GM18520 (cell line): ENCODE measurements around the gene SHROOM3.
"Not testable (repeated sequence)": the region's sequence is repeated elsewhere in the genome, so short reads cannot be mapped to it uniquely, and the experiment has no call there.

Experiments used
- ATAC-seq: cut with Tn5 transposase; IDR thresholded peaks from one replicate; pipeline ENCODE4 v1.9.1; 2021; ENCODE audit not compliant: unreplicated experiment

The SHROOM3 gene

DNA sequence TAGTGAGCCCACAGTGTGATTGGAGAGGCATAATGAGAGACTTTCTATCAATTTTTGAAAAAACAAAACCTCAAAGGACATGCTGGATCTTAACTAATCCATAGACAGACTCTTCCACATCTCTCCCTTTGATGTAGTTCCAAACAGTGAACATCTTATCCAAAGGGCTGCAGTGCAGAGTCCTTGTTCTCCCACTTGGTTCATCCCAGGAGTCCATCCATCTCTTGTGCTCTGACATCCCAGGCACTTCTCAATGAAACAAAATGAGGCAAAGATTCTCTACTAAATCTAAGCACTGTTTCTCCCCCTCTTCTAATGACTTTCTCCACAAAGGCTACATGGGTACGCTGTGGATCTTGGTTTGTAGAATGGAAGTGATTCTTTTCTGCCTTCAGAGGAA lies 8.3 kb downstream of the SHROOM3 start:
- no peak for ATAC-seq

DNA sequence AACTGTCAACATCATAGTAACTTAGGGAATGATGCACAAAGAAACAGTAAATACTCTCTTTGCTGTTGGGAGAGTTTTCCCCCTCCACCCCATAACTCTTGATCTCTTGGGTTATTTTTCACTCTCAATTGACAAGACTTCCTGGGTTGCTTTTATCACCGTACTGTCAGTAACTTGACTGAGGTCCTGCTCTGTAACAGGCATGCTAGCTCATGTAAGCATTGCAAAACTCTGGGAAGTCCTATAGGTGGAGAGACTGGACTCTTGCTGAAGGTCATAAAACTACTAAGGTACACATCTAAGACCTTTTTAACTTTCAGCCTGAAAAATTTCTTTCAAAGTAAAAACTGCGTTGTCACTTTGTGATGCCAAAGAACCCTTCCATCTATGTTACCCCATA lies 10.9 kb downstream of the SHROOM3 start:
- ATAC-seq: no peak

DNA sequence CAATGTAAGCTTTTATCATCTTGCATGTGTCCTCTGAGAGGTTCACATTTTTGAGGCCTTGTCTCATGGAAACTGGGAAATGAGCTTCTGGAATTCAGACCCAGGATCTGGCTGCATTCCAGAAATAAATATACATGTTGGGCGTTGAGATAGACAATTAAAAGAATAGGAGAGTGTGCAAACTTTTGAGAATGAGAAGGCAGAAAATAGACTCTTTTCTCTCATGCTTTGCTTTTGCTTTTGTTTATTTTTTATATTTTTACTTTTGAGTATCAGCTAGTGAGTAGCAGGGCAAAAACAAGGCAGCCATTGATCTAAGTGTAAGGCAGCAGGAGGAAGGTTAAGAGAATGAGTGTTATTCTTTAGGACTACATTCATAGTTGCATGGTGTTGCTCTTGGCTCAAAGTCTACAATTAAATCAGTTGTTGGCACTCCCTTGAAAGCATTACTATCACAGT lies 12.4 kb downstream of the SHROOM3 start:
- no peak for ATAC-seq

DNA sequence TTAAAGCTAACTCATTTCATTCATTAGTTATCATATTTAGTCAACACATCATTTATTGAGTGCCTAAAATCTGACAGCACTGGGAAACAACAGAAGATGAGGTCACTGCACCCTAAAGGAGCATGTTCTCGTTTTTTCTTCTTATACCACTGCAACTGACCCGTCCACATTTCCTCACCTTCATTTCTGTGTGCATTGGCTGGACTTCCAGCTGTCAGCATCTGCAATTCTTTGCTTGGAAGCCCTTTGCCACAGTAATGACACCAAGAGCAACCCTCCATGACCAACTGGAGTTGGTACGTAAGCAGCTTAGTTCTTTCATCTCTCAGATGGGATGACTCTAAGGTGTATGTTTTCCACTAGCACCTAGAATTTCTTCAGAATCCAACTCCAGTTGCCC lies 13.2 kb downstream of the SHROOM3 start:
- no peak for ATAC-seq

DNA sequence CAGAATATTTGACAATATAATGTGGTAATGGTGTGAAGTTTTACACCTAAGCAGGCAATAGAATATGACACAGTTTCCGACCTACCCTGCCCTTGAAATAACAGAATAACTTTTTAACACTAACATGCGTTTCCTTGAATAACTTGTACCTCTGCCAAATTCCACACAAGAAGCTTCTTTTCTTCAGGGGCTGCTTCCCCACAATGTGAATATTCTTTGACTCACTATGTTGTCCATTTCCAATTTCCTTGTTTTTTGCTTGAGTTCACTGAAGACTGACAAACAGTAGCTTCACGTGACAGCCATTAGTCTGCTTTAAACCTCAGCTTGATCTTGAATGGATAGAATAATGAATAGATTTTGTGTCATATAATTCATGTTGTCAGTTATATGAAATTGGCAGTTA lies 14.3 kb downstream of the SHROOM3 start:
- no peak for ATAC-seq

DNA sequence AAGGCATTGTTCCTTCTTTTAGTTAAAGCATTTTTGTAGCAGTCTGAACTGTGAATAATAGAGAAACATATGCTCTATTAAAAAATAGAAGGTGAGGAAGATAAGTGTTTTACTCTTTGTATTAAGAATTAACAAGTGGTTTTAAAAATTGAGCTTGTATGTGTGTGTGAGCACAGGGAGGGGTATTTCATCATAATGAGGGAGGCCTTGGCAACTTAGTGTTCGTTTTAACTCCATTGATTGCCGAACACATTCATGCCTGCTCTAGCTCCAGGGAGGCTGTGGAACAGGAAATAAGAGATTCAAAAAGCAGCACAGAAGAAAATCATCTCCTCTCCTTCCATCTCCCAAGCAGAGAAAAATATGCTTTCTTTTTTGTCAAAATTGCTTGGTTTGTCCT lies 14.8 kb downstream of the SHROOM3 start:
- no peak for ATAC-seq

DNA sequence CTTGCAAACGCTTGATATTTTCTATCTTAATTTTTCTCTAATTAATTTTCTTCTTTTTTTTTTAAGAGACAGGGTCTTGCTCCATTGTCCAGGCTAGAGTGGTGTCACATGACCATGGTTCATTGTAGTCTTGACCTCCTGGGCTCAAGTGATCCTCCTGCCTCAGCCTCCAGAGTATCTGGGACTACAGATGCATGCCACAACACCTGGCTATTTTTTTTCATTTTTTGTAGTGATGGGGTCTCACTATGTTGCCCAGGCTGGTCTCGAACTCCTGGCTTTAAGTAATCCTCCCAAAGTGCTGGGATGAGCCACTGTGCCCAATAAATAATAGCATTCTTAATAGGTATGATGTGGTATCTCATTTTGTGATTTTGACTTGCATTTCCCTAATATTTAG lies 18.2 kb downstream of the SHROOM3 start:
- no peak for ATAC-seq

DNA sequence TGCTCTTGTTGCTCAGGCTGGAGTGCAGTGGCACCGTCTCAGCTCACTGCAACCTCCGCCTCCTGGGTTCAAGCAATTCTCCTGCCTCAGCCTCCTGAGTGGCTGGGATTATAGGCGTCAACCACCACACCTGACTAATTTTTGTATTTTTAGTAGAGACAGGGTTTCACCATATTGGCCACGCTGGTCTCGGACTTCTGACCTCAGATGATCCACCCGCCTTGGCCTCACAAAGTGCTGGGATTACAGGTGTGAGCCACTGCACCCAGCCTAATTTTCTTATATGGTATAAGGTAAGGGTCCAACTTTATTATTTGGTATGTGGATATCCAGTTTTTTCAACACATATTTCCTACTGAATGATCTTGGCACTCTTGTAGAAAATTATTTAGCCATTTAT lies 19.0 kb downstream of the SHROOM3 start:
- not testable (repeated sequence) for ATAC-seq

DNA sequence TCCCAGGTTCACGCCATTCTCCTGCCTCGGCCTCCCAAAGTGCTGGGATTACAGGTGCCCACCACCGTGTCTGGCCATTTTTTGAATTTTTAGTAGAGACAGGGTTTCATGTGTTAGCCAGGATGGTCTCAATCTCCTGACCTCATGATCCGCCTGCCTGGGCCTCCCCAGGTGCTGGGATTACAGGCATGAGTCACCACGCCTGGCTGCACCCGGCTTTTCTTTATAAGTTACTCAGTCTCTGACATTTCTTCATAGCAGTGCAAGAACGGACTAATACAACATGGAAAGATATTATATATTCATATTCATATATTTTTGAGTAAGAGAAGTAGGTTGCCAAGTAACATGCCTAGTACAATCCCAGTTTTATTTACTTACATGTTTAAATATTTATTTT lies 22.9 kb downstream of the SHROOM3 start:
- ATAC-seq: no peak

DNA sequence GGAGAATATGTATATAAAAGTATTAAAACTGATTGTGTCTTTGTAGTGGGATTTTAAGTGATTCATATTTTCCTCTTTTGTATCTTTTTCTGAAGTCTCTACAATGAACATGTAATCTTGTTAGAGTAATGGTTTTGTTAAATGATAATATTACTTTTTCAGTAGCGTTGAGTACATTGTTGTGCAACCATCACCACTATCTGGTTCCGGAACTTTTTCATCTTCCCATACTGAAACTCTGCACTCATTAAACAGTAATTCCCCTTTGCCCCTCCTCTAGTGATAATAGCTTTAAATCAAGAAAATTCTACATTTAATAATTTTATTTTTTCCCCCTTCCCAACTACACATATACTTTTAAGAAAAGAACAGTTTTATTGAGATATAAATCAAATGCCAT lies 23.3 kb downstream of the SHROOM3 start:
- ATAC-seq: no peak

DNA sequence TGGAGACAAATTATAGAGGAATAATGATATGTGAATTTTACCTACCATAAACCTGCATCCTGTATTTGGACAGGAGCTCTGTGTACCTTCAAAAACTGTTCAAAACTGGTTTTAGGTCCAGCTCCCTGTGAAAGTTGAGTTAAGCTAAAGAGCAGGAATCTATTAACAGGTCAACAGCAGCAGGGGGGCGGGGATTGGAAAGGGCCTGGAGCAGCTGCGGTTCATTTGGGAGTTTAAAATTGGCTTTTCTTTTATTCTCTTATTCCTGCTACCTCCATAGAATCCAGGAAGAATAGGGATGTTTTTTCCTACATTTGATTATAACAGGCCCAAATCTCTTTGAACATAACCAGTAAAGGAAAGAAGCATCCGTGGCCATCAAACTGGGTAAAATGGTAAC lies 23.8 kb downstream of the SHROOM3 start:
- ATAC-seq: no peak

DNA sequence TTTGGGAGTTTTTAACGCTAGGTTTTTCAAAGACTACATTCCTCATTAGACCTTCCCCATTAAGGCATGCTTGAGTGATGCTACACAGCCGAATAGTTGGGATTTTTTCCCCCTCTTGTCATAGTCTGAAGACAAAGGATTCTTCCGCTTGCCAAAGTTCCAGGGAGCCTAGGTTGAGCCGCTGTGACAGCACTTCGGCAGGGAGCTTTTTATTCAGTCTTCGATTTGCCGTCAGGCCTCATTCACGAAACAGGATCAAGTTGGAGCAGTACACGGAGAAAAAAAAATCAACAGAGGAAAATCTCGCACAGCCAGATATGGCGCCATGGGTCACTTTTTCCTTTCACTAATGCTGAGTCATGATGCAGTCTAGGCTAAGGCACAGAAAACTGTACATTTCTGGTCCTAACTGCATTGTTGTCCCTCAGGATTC lies 24.3 kb downstream of the SHROOM3 start:
- ATAC-seq: no peak

DNA sequence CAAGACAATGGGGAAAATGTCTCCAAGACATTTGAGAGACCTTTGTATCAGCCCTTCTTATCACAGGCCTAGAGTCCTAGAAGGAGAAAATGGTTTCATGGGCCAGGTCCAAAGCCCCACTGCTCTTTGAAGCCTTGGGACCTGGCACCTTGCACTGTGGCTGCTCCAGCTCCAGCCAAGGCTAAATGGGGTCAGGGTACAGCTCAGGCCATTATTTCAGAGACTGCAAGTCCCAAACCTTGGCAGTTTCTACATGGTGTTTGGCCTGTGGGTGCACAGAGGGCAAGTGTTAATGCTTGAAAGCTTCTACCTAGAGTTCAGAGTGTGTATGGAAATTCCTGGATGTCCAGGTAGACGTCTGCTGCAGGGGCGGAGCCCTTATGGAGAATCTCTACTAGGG lies 28.5 kb downstream of the SHROOM3 start:
- no peak for ATAC-seq

DNA sequence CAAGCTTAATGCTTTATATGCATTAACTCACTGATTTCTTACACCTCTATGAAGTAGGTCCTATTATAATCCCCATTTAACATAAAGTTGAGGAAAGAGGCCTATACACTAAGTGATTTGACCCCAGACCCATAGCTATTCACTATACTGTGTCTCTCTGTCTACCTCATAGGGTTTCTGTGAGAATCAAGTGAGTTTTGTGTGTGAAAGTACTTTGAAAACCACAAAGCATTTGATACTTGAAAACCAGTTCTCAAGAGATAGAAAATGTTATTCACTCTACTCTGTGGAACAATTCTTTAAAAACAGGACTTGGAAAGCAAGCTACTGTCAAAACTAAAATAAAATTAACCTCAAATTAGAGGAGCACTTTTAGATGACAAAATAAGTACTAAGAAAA lies 35.0 kb downstream of the SHROOM3 start:
- no peak for ATAC-seq

DNA sequence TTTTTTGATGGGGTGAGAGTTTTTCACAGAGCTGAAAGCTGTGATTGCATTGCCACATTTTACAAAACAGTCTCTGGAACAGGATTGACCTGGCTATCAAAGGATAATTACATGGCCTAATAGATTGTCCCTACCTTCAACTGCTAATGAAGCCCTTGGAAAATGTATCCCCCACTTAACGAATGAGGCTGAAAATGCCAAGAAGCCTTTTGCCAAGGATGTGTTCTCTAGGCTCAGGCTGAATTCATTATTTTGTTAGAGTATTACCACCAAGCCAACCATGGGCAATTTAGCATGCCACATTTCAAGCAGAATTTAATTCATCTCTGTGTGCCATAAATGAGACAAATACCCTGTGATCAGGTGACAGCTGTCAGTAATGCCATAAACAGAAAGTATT lies 35.5 kb downstream of the SHROOM3 start:
- no peak for ATAC-seq

DNA sequence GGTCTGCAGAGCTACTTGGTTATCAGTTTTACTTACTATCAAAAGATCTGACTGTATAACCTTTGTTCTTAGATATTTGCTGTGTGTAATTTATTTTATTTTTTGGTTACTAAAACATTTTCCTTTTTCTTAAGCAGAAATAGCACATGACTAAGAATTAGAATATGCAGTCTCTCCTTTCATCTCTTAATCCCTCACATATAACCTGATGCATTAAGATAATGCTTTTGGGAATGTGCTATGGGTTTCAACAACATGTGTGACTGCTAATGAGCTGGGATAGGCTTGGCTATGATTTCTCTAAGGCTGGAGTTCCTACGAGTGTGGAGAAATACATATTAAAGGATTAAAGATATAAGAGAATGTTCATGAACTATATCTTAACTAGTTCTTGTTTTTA lies 41.5 kb downstream of the SHROOM3 start:
- ATAC-seq: no peak

DNA sequence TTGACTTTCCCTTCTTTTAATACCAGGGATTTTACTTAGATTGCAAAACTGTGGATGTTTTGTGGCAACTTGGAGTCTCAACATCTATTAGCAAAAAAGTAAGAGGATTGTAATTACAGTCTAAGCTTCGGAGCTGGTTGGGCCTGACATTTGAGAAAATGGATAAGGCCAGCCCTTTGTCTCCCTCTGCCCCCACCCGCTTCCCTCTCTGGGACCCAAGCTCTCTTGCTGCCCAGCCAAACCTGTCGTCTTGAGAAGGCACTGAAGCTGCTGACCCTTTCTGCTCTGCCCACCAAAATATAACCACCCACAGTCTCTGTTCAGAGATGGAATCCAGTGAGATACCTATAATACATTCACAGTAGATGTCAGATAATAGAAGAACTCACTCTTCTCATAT lies 49.6 kb downstream of the SHROOM3 start:
- no peak for ATAC-seq

DNA sequence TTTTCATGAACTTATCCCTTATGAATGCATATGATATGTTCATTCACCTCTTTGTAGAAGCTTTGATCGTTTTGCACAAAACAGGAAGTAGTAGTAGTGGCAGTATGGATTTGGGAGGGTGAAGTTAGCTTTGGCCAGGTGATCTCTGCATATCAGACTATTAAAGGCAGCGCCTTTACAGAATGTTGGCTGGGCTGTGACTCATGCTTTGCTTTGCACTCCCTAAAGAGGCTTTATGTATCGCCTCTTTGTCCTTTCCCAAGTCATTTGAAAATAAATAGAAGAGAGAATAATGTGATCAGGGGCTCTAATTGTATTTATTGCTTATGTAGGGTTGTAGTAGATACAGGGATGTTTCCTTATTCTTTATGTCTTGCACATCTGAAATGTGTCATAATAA lies 50.4 kb downstream of the SHROOM3 start:
- ATAC-seq: no peak

DNA sequence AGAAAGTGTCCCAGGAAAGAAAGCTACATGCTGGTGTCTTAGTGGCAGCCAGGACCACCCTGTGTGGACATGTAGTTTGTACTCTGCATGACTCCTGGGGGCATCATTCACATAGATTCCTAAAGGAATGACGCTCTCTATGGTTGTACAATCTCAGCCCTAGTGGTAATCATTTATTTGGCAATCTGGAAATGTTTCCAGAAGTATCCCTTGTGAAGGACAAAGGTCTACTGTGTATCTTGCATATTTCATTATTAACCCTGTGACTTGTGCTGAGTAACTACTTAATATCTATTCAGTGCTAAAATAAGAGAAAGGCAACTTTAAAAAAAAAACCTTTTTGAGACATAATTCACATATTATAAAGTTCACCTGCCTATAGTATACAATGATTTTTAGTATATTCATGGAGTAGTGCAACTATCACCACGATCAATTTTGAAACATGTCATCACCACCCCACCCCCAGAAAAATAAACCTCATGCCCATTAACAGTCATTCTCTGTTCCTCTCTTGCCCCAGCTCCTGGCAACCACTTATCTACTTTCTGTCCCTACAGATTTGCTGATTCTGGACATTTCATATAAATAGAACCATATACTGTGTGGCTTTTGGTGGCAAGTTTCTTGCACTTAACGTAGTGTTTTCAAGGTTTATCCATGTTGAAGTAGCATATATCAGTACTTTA lies 51.7 kb downstream of the SHROOM3 start:
- no peak for ATAC-seq

DNA sequence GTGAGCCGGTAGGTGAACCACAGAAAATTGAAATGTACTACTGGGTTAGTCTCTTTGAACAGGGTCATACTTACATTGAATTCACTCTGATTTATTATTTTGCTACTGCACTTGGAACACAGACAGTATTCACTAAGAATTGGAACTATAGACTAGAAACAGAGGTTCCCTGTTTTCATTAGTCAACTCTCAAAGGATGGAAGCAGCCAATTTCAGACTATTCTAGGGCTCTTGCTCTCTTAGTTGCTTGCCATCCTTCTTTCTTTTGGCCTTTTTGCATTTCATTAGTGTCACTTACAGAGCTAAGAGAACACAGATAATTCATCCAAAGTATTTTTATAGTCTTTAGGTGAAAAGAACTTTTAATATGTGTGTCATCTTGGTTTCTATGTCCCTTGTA lies 52.6 kb downstream of the SHROOM3 start:
- no peak for ATAC-seq

DNA sequence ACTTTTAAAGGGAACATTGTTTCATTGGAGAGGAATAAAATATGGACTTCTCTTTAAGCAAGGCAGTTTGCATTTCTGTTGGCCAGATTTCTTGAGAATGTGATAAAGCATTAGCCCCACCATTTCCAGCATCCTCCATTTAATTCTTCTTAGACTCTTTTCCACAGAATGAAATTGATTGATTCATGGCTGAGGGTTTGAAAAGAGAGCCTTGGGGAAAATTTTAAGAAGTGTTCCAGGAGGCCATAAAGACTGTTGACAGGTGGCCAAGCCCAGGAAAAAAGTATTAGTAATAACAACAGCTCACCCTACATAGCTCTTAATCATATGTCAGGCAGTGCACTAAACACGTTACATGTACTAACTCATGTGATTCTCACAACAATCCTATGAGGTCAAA lies 53.4 kb downstream of the SHROOM3 start:
- no peak for ATAC-seq

DNA sequence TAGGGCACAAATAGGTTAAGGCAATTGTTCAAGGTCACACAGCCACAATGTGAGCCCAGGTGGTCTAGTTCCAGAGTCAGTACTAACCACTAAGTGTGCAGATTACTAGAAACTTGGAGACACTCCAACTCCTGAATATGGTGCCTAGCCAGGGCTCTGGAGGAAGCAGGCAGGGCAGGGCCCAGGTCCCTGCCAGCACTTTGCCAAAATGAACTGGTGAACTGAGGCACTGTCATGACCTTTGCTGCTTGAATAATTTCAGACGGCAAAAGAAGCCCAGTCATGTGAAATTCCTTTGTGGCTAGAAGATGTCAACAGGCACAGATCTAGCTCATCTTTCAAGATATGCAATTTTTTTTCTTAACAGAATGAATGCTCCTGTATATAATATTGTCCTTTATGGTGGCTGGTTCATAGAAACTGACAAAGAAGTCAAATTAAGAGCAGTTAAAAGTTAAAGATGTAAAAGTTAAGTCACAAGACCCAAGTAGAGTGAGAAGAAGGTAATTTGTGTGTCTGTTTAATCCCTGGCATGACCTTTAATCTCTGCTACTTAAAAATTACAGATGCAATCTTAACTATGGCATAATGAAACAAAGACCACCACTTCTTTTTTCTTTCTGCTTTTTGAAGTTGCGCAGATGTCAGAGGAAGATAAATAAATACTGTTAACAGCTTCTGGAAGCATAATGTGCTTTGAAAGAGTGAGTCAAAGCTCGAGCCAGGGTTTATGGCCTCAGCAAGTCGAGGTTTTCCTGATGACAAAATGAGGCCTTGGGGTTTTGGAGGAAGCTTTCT lies 54.1 kb downstream of the SHROOM3 start:
- ATAC-seq: no peak
